Measurements from ENCODE around the gene TBC1D25. TPM values are rescaled to one million over a fixed set of nuclear protein-coding genes. Genes with fewer than 3 reads are reported as not detected.

TBC1D25 gene
- total RNA-seq = 3.9 TPM
- 10 to 100 TPM in 2 of 8 donors, 1 to 10 TPM in 6; 6.9 to 10.8 (median 9.1) TPM for polyA plus RNA-seq (ENCODE audit: insufficient read depth in 1 of 8, insufficient read length in 8 of 8, low replicate concordance in 1 of 8)
- long read RNA-seq, donor 1, full-length matches to known transcripts = 1 of 1 reads
- long read RNA-seq, donor 1, partial matches to known transcripts = 0 of 1 reads
- long read RNA-seq, donor 1, other reads (novel, unspliced or antisense) = 0 of 1 reads
- long read RNA-seq, donor 2 = 0 reads
- long read RNA-seq, donor 3, full-length matches to known transcripts = 4 of 4 reads
- long read RNA-seq, donor 3, partial matches to known transcripts = 0 of 4 reads
- long read RNA-seq, donor 3, other reads (novel, unspliced or antisense) = 0 of 4 reads
- long read RNA-seq, donor 4, full-length matches to known transcripts = 3 of 3 reads
- long read RNA-seq, donor 4, partial matches to known transcripts = 0 of 3 reads
- long read RNA-seq, donor 4, other reads (novel, unspliced or antisense) = 0 of 3 reads
- long read RNA-seq, donor 5, full-length matches to known transcripts = 5 of 5 reads
- long read RNA-seq, donor 5, partial matches to known transcripts = 0 of 5 reads
- long read RNA-seq, donor 5, other reads (novel, unspliced or antisense) = 0 of 5 reads
- long read RNA-seq, donor 6, full-length matches to known transcripts = 6 of 6 reads
- long read RNA-seq, donor 6, partial matches to known transcripts = 0 of 6 reads
- long read RNA-seq, donor 6, other reads (novel, unspliced or antisense) = 0 of 6 reads
- long read RNA-seq, donor 7, full-length matches to known transcripts = 3 of 3 reads
- long read RNA-seq, donor 7, partial matches to known transcripts = 0 of 3 reads
- long read RNA-seq, donor 7, other reads (novel, unspliced or antisense) = 0 of 3 reads
- long read RNA-seq, donor 8, full-length matches to known transcripts = 3 of 3 reads
- long read RNA-seq, donor 8, partial matches to known transcripts = 0 of 3 reads
- long read RNA-seq, donor 8, other reads (novel, unspliced or antisense) = 0 of 3 reads
- long read RNA-seq, donor 9, full-length matches to known transcripts = 1 of 1 reads
- long read RNA-seq, donor 9, partial matches to known transcripts = 0 of 1 reads
- long read RNA-seq, donor 9, other reads (novel, unspliced or antisense) = 0 of 1 reads
- long read RNA-seq, donor 10, full-length matches to known transcripts = 3 of 3 reads
- long read RNA-seq, donor 10, partial matches to known transcripts = 0 of 3 reads
- long read RNA-seq, donor 10, other reads (novel, unspliced or antisense) = 0 of 3 reads
- long read RNA-seq, donor 11, full-length matches to known transcripts = 1 of 1 reads
- long read RNA-seq, donor 11, partial matches to known transcripts = 0 of 1 reads
- long read RNA-seq, donor 11, other reads (novel, unspliced or antisense) = 0 of 1 reads

GRCh38 chrX:48539345-48540027 lies at the start of gene TBC1D25:
Gene TBC1D25 (plus strand): TSS chrX:48539714. CDS start chrX:48539798, 84 bp downstream.
- H3K27me3 ChIP-seq (ENCODE audit: control insufficient read depth, insufficient read depth, low read length) = no peaks in the 10 kb centered on the region
- WGBS (ENCODE audit: insufficient coverage) = 36% methylated on average over 55 of the region's 59 CpGs
- H3K27ac ChIP-seq (ENCODE audit: low read length) = peak within 1 kb of the TSS; percentile 89
- peaks cover 2% of the 10 kb centered on the region for H3K9me3 ChIP-seq (replicated peaks; ENCODE audit: control insufficient read depth, low read depth, low read length)
- H3K4me1 ChIP-seq (ENCODE audit: control insufficient read depth, insufficient read depth, low read length) = peaks cover 5% of the 10 kb centered on the region
- H3K4me3 ChIP-seq (ENCODE audit: low read length) = peak within 1 kb of the TSS; percentile 77
- peaks cover 5% of the 10 kb centered on the region for H3K36me3 ChIP-seq (ENCODE audit: control insufficient read depth, insufficient read depth, low read length)
- DNase-seq = peak; percentile 98

- Histone ChIP-seq H3K36me3 (ENCODE audit: control insufficient read depth, insufficient read depth, low read length) (no peaks in the 10 kb centered on the region), H3K4me3 (ENCODE audit: low read length) (no peak overlapping the region), H3K4me1 (ENCODE audit: control insufficient read depth, insufficient read depth, low read length) (no peaks in the 10 kb centered on the region), H3K9me3 (replicated peaks; ENCODE audit: control insufficient read depth, low read depth, low read length) (peaks cover 3% of the 10 kb centered on the region), H3K27ac (ENCODE audit: low read length) (no peak overlapping the region), H3K27me3 (ENCODE audit: control insufficient read depth, insufficient read depth, low read length) (no peaks in the 10 kb centered on the region)
- 80% methylated on average over 1 of the region's 2 CpGs for WGBS (ENCODE audit: insufficient coverage)
- DNase-seq = no peak
Observed at GRCh38 chrX:48489892-48490291, 49.6 kb upstream of the TBC1D25 start.

GRCh38 chrX:48490661-48491060 lies 48.9 kb upstream of the TBC1D25 start:
- Histone ChIP-seq H3K4me1 (ENCODE audit: control insufficient read depth, insufficient read depth, low read length) (no peaks in the 10 kb centered on the region), H3K27me3 (ENCODE audit: control insufficient read depth, insufficient read depth, low read length) (no peaks in the 10 kb centered on the region), H3K9me3 (replicated peaks; ENCODE audit: control insufficient read depth, low read depth, low read length) (peaks cover 3% of the 10 kb centered on the region), H3K4me3 (ENCODE audit: low read length) (no peak overlapping the region), H3K27ac (ENCODE audit: low read length) (no peak overlapping the region), H3K36me3 (ENCODE audit: control insufficient read depth, insufficient read depth, low read length) (no peaks in the 10 kb centered on the region)
- DNase-seq = no peak
- WGBS (ENCODE audit: insufficient coverage) = 74% methylated on average over 5 of the region's 8 CpGs

GRCh38 chrX:48491809-48492208 lies 47.7 kb upstream of the TBC1D25 start:
- H3K4me3 ChIP-seq (ENCODE audit: low read length) = no peak overlapping the region
- WGBS (ENCODE audit: insufficient coverage) = 85% methylated on average over 7 of the region's 9 CpGs
- H3K27ac ChIP-seq (ENCODE audit: low read length) = no peak overlapping the region
- H3K36me3 ChIP-seq (ENCODE audit: control insufficient read depth, insufficient read depth, low read length) = no peaks in the 10 kb centered on the region
- H3K4me1 ChIP-seq (ENCODE audit: control insufficient read depth, insufficient read depth, low read length) = no peaks in the 10 kb centered on the region
- peaks cover 3% of the 10 kb centered on the region for H3K9me3 ChIP-seq (replicated peaks; ENCODE audit: control insufficient read depth, low read depth, low read length)
- H3K27me3 ChIP-seq (ENCODE audit: control insufficient read depth, insufficient read depth, low read length) = no peaks in the 10 kb centered on the region
- DNase-seq = no peak

- no peak overlapping the region for H3K4me3 ChIP-seq (ENCODE audit: low read length)
- H3K4me1 ChIP-seq (ENCODE audit: control insufficient read depth, insufficient read depth, low read length) = no peaks in the 10 kb centered on the region
- H3K27ac ChIP-seq (ENCODE audit: low read length) = no peak overlapping the region
- no peaks in the 10 kb centered on the region for H3K27me3 ChIP-seq (ENCODE audit: control insufficient read depth, insufficient read depth, low read length)
- no peaks in the 10 kb centered on the region for H3K36me3 ChIP-seq (ENCODE audit: control insufficient read depth, insufficient read depth, low read length)
- no peak for DNase-seq
- H3K9me3 ChIP-seq (replicated peaks; ENCODE audit: control insufficient read depth, low read depth, low read length) = peaks cover 3% of the 10 kb centered on the region
- WGBS (ENCODE audit: insufficient coverage) = 49% methylated on average over 3 of the region's 7 CpGs
Observed at GRCh38 chrX:48492293-48492910, 47.1 kb upstream of the TBC1D25 start.

- H3K27me3 ChIP-seq (ENCODE audit: control insufficient read depth, insufficient read depth, low read length) = no peaks in the 10 kb centered on the region
- 43% methylated on average over 8 of the region's 10 CpGs for WGBS (ENCODE audit: insufficient coverage)
- no peak overlapping the region for H3K27ac ChIP-seq (ENCODE audit: low read length)
- no peaks in the 10 kb centered on the region for H3K36me3 ChIP-seq (ENCODE audit: control insufficient read depth, insufficient read depth, low read length)
- DNase-seq = peak; percentile 26
- H3K9me3 ChIP-seq (replicated peaks; ENCODE audit: control insufficient read depth, low read depth, low read length) = peaks cover 3% of the 10 kb centered on the region
- H3K4me1 ChIP-seq (ENCODE audit: control insufficient read depth, insufficient read depth, low read length) = no peaks in the 10 kb centered on the region
- H3K4me3 ChIP-seq (ENCODE audit: low read length) = no peak overlapping the region
Observed at GRCh38 chrX:48493890-48494364, 45.6 kb upstream of the TBC1D25 start.

- Histone ChIP-seq H3K36me3 (ENCODE audit: control insufficient read depth, insufficient read depth, low read length) (no peaks in the 10 kb centered on the region), H3K27ac (ENCODE audit: low read length) (no peak overlapping the region), H3K4me1 (ENCODE audit: control insufficient read depth, insufficient read depth, low read length) (no peaks in the 10 kb centered on the region), H3K9me3 (replicated peaks; ENCODE audit: control insufficient read depth, low read depth, low read length) (no peaks in the 10 kb centered on the region), H3K4me3 (ENCODE audit: low read length) (no peak overlapping the region), H3K27me3 (ENCODE audit: control insufficient read depth, insufficient read depth, low read length) (peaks cover 2% of the 10 kb centered on the region)
- 53% methylated on average over 4 of the region's 4 CpGs for WGBS (ENCODE audit: insufficient coverage)
- no peak for DNase-seq
Observed at GRCh38 chrX:48496660-48497059, 42.9 kb upstream of the TBC1D25 start.

- Histone ChIP-seq H3K36me3 (ENCODE audit: control insufficient read depth, insufficient read depth, low read length) (no peaks in the 10 kb centered on the region), H3K9me3 (replicated peaks; ENCODE audit: control insufficient read depth, low read depth, low read length) (no peaks in the 10 kb centered on the region), H3K27ac (ENCODE audit: low read length) (no peak overlapping the region), H3K4me1 (ENCODE audit: control insufficient read depth, insufficient read depth, low read length) (no peaks in the 10 kb centered on the region), H3K27me3 (ENCODE audit: control insufficient read depth, insufficient read depth, low read length) (peaks cover 2% of the 10 kb centered on the region), H3K4me3 (ENCODE audit: low read length) (no peak overlapping the region)
- no peak for DNase-seq
- 29% methylated on average over 1 of the region's 5 CpGs for WGBS (ENCODE audit: insufficient coverage)
Observed at GRCh38 chrX:48497871-48498270, 41.6 kb upstream of the TBC1D25 start.

GRCh38 chrX:48498374-48498809 lies 41.1 kb upstream of the TBC1D25 start:
- no peaks in the 10 kb centered on the region for H3K9me3 ChIP-seq (replicated peaks; ENCODE audit: control insufficient read depth, low read depth, low read length)
- no peak overlapping the region for H3K27ac ChIP-seq (ENCODE audit: low read length)
- no peaks in the 10 kb centered on the region for H3K36me3 ChIP-seq (ENCODE audit: control insufficient read depth, insufficient read depth, low read length)
- H3K27me3 ChIP-seq (ENCODE audit: control insufficient read depth, insufficient read depth, low read length) = peaks cover 2% of the 10 kb centered on the region
- 74% methylated on average over 5 of the region's 6 CpGs for WGBS (ENCODE audit: insufficient coverage)
- DNase-seq = no peak
- no peak overlapping the region for H3K4me3 ChIP-seq (ENCODE audit: low read length)
- no peaks in the 10 kb centered on the region for H3K4me1 ChIP-seq (ENCODE audit: control insufficient read depth, insufficient read depth, low read length)

Measured in muscle of leg (tissue), 16 donors.